Adipocyte (in vitro differentiated cells): ENCODE data around the gene ADSS2.
A peak's percentile ranks its signal among the peaks of the same experiment; 100 is the strongest.

Experiments
- DNase-seq: peaks from one replicate; pipeline ENCODE4 v3.0.0-alpha.2; 2015; ENCODE audit warnings: low read depth
- H3K27me3 ChIP-seq: replicated peaks from 2 replicates; pipeline ENCODE4 v1.7.0; 2013; ENCODE audit warnings: mild to moderate bottlenecking, low read length, moderate library complexity; ENCODE audit not compliant: control insufficient read depth, insufficient read depth
- H3K36me3 ChIP-seq: 2 replicates; pipeline ENCODE4 v1.7.0; 2013; ENCODE audit warnings: low read length, mild to moderate bottlenecking, moderate library complexity; ENCODE audit not compliant: control insufficient read depth, insufficient read depth, severe bottlenecking
- H3K4me1 ChIP-seq: 2 replicates; pipeline ENCODE4 v1.7.0; 2013; ENCODE audit warnings: mild to moderate bottlenecking, low read length, moderate library complexity; ENCODE audit not compliant: control insufficient read depth, insufficient read depth
- H3K4me3 ChIP-seq: 2 replicates; pipeline ENCODE4 v1.7.0; 2013; ENCODE audit warnings: mild to moderate bottlenecking, low read length, moderate library complexity
- H3K9ac ChIP-seq: 2 replicates; pipeline ENCODE4 v1.7.0; 2013; ENCODE audit warnings: mild to moderate bottlenecking, low read length, moderate library complexity
- H3K9me3 ChIP-seq: 2 replicates; pipeline ENCODE4 v1.7.0; 2013; ENCODE audit warnings: mild to moderate bottlenecking, low read length, moderate library complexity; ENCODE audit not compliant: control insufficient read depth

The ADSS2 gene

DNA sequence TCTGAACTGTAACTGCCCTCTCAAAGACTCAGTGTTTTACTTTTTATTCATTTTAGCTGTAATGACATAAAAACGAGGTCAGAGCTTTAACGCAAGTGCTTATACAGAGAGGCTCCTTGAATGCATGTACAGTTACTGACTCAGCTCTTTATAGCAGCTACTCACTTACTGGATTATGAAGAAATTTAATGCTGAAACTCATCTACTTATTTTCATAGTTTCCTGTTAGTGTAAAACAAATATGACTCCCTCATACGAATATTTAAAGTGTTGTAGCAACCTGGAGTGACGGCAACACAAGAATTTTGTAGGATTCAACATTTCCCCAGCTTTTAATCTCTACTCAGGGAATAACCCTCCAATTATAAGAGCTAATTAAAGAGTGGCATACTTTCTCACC is 32.7 kb downstream of the ADSS2 start:
- Histone ChIP-seq H3K36me3 (peaks cover 96% of the 10 kb centered on the region), H3K9ac (no peak overlapping the region), H3K4me1 (peaks cover 5% of the 10 kb centered on the region), H3K9me3 (no peaks in the 10 kb centered on the region), H3K27me3 (no peaks in the 10 kb centered on the region), H3K4me3 (no peak overlapping the region)
- DNase-seq: no peak

DNA sequence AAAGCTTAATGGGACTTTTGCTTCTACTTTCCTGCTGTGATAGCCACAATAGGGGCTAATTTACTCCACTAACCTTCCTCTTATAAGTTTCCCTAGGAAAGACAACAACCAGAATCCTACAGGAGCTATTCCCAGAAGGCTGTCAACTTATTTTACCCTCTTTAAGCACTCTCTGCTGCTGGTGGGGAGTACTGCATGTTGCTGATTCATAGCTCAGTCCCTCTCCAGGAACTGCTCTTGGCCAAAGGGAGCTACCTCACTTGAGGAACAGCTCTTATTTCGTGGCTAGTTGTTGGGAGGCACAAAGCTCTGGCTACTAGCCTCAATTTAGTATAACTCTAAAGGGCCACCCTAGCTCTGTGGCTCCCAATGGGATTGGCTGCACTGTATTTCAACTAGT is 37.2 kb downstream of the ADSS2 start:
- Histone ChIP-seq H3K9ac (no peak overlapping the region), H3K36me3 (peaks cover 88% of the 10 kb centered on the region)

DNA sequence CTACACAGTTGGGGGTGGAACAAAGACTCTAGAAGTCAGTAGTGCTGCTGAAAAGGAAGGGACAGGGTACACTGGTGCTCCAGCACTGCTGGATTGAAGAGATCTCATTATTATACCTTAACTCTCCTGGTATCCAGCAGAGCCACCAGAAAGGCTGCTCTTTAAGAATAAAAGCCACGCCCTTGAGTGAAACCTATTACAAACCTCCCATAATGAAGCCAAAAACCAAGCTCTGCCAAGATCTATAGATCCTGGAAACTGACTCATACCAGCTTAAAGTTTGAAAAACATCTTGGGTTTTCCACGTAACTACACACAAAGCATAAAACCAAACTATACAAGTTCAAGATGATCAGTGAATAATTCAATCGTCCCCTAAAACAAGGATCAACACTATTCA is 38.0 kb downstream of the ADSS2 start:
- Histone ChIP-seq H3K36me3 (peaks cover 86% of the 10 kb centered on the region), H3K9ac (no peak overlapping the region), H3K4me3 (no peak overlapping the region)

More for the DNA sequence above, 37.2 kb downstream of the ADSS2 start:
- Histone ChIP-seq H3K4me1 (peaks cover 7% of the 10 kb centered on the region), H3K27me3 (no peaks in the 10 kb centered on the region), H3K4me3 (no peak overlapping the region), H3K9me3 (no peaks in the 10 kb centered on the region)
- DNase-seq: peak; percentile 41

DNA sequence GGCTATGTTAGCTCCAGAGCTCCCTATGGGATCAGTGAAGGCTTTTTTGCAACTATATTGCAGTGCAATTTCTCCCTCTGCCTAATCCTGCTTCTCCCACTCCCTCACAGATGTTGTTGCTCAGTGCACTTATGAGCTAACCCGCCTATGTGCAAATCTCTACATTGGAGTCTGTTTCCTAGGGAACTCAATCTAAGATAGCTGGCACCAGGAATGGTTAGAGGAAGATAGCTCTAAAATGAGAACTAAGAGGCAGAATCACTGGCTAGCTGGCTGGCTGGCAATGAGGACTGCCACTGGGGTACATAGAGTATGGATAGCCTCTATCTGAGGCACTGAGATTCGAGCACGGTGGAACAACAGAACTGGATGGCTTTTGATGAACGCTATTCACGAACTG is 39.5 kb downstream of the ADSS2 start:
- Histone ChIP-seq H3K4me1 (peaks cover 10% of the 10 kb centered on the region), H3K27me3 (no peaks in the 10 kb centered on the region), H3K9me3 (no peaks in the 10 kb centered on the region), H3K36me3 (peaks cover 83% of the 10 kb centered on the region), H3K4me3 (no peak overlapping the region), H3K9ac (no peak overlapping the region)
- DNase-seq: no peak

More for the DNA sequence above, 38.0 kb downstream of the ADSS2 start:
- DNase-seq: no peak
- Histone ChIP-seq H3K27me3 (no peaks in the 10 kb centered on the region), H3K9me3 (no peaks in the 10 kb centered on the region), H3K4me1 (peaks cover 10% of the 10 kb centered on the region)

DNA sequence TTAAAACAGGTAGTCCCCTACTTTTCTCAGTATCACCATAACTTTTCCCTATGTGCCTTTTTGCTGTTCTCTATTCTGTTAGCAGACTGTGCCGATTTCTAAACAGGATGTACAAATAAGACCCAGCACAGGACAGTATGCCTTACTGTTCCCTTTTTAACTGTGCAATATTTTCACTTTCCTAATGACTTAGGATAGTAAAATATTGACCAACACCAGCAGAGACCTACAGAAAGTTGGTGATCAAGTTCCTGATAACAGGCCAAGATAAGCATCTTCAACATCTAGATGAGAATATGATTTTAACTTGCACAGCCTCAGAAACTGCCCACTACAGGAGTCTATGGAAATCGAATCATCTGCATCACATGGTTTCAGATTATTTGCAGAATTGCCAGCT is 42.0 kb downstream of the ADSS2 start:
- H3K4me1 ChIP-seq: peaks cover 10% of the 10 kb centered on the region
- DNase-seq: no peak
- peaks cover 64% of the 10 kb centered on the region for H3K36me3 ChIP-seq
- H3K4me3 ChIP-seq: no peak overlapping the region
- no peak overlapping the region for H3K9ac ChIP-seq
- H3K27me3 ChIP-seq: no peaks in the 10 kb centered on the region
- H3K9me3 ChIP-seq: no peaks in the 10 kb centered on the region

DNA sequence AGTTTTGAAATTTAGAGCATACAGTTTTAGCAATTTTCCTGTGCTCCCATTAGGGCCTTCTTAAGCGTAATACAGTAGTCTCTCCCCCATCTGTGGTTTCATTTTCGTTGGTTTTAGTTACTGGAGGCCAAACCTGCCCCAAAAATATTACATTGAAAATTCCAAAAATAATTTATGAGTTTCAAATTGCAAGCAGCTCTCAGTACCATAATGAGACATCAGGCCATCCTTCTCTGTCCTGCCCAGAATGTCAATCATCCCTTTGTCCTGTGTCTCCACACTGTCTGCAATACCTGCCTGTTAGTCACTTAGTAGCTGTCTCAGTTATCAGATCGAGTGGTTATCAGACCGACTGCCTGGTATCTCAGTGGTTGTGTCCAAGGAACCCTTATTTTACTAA is 45.4 kb downstream of the ADSS2 start:
- Histone ChIP-seq H3K9ac (no peak overlapping the region), H3K4me1 (peaks cover 10% of the 10 kb centered on the region), H3K36me3 (peaks cover 64% of the 10 kb centered on the region), H3K4me3 (no peak overlapping the region), H3K27me3 (no peaks in the 10 kb centered on the region), H3K9me3 (peaks cover 14% of the 10 kb centered on the region)
- no peak for DNase-seq

DNA sequence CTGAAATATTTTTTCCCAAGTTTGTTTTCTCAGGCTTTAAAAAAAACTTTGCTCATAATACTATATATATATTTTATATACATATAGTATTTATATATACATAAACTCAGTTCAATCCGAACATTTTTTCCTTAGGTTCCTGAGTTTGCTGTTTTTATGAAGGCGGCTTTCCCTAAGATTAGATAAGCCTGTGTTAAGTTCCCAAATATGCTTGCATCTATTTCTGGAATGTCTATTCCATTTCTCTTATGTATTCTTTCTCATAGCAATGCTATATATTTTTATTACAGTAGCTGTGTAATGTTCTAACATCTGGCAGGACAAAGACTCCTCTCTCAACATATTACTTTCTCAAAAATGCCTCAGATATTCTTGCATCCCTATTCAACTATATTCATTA is 45.9 kb downstream of the ADSS2 start:
- Histone ChIP-seq H3K27me3 (no peaks in the 10 kb centered on the region), H3K4me3 (no peak overlapping the region), H3K4me1 (peaks cover 10% of the 10 kb centered on the region), H3K36me3 (peaks cover 65% of the 10 kb centered on the region), H3K9ac (no peak overlapping the region), H3K9me3 (peaks cover 19% of the 10 kb centered on the region)
- DNase-seq: no peak

DNA sequence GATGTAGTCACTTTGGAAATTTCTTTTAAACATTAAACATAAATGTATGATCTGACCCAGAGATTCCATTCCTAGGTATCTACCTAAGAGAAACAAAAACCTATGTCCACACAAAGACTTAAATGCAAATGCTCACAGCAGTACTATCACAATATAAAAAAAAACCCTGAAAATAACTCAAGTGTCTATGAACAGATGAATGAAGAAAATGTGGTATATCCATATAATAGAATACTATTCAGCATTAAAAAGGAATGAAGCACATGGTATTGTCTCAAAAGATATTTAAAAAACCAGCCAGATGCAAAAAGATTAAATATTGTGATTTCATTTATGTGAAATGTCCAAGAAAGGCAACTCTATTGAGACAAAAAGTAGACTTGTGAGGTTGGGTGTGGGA is 48.3 kb downstream of the ADSS2 start:
- Histone ChIP-seq H3K4me1 (no peaks in the 10 kb centered on the region), H3K27me3 (no peaks in the 10 kb centered on the region), H3K4me3 (no peak overlapping the region), H3K9me3 (peaks cover 22% of the 10 kb centered on the region), H3K9ac (no peak overlapping the region), H3K36me3 (peaks cover 48% of the 10 kb centered on the region)
- no peak for DNase-seq

DNA sequence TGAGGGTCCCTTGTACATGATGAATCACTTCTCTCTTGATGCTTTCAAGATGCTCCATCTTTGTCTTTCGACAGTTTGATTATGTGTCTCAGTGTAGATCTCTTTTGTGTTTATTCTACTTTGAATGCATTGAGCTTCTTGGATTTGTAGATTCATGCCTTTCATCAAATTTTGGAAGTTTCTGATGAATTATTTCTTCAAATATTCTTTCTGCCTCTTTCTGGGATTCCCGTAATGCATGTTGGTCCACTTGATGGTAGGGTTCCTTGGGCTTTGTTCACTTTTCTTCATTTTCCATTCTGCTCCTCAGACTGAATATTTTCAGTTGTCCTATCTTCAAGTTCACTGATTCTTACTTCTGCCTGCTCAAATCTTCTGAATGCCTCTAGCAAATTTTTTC is 50.7 kb downstream of the ADSS2 start:
- H3K27me3 ChIP-seq: no peaks in the 10 kb centered on the region
- no peak overlapping the region for H3K9ac ChIP-seq
- no peak for DNase-seq
- H3K4me3 ChIP-seq: peak overlapping the region; percentile 29
- H3K9me3 ChIP-seq: peaks cover 22% of the 10 kb centered on the region
- peaks cover 34% of the 10 kb centered on the region for H3K36me3 ChIP-seq
- no peaks in the 10 kb centered on the region for H3K4me1 ChIP-seq

DNA sequence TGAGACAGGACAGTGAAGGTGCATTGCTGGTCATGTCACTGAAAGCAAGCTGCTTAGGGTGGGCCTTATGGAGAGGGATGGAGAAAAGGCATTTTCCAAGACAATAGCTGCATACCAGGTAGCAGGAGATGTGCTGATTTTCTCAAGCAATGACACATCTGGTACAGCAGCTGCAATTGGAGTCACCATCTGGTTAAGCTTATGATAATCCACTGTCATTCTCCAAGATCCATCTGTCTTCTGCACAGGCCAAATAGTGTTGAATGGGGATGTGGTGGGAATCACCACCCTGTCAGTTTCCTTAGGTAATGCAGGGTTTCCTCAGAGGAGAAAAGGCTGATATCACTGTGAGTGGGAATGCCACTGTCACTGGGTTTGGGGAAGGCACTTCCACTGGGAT is 54.6 kb downstream of the ADSS2 start:
- Histone ChIP-seq H3K4me3 (no peak overlapping the region), H3K4me1 (no peaks in the 10 kb centered on the region), H3K9me3 (peaks cover 16% of the 10 kb centered on the region), H3K27me3 (no peaks in the 10 kb centered on the region), H3K9ac (no peak overlapping the region), H3K36me3 (peaks cover 14% of the 10 kb centered on the region)
- DNase-seq: no peak

DNA sequence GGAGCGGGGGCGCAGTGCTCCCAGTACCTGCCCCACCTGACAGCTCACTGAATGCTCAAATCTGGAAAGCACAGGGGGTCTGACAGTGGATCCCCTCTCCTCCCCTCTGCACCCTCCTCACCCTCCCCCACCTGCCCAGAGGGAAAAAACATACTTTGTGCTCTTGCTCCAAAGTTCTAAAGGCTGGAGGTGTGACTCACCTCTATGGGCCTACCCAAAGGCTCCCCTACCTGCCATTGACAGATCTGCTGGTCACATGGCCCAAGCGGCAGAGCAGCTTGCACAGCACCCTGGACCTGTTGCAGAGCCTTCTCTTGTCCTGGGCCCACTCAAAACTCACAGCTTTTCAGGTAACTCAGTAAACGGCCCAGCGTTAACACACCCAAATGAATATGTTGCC is 55.7 kb downstream of the ADSS2 start:
- H3K9ac ChIP-seq: no peak overlapping the region
- DNase-seq: no peak
- no peaks in the 10 kb centered on the region for H3K27me3 ChIP-seq
- H3K4me1 ChIP-seq: no peaks in the 10 kb centered on the region
- peaks cover 2% of the 10 kb centered on the region for H3K36me3 ChIP-seq
- H3K4me3 ChIP-seq: no peak overlapping the region
- peaks cover 4% of the 10 kb centered on the region for H3K9me3 ChIP-seq
